ENCODE data around the gene OR4X2. TPM values are rescaled to one million over a fixed set of nuclear protein-coding genes. Genes with fewer than 3 reads are reported as not detected.

The OR4X2 gene
- total and polyA plus RNA-seq, 8 donors = not detected

DNA sequence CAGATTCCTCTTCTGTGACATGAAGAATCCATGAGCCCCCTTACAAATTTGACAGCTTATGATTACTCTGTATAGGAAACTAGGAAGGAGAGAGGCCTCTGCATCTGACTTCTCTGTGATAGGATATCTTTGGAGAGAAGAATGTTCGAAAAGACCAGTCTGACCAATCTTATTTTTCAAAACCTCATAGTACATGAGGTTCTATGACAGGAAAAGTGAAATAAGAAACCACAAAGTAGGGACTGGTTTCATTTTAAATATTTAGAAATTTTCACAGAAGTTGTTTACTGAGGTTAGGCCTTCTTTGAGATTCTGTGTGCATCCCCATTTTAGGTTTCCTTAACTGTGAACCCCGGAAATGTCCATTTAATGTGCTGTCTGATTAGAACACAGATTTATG lies 16.7 kb downstream of the OR4X2 start:
- Histone ChIP-seq H3K36me3 (no peaks in the 10 kb centered on the region), H3K4me3 (no peak overlapping the region), H3K9me3 (no peaks in the 10 kb centered on the region), H3K4me1 (no peaks in the 10 kb centered on the region), H3K27me3 (no peaks in the 10 kb centered on the region), H3K27ac (no peak overlapping the region)
- intact Hi-C loops (cut with DNase I; ENCODE audit: low total_unique reads) = no loop called here
- WGBS, 5 donors = 75 to 90% (median 80%) methylated on average over 2 of the region's 2 CpGs
- no peak for DNase-seq
- TF ChIP-seq POLR2AphosphoS5 (IDR thresholded peaks at IDR 0.05) (no peak), EP300 (IDR thresholded peaks at IDR 0.05) (no peak), POLR2A (IDR thresholded peaks at IDR 0.05) (no peak)
- TF ChIP-seq, protein P1, sequence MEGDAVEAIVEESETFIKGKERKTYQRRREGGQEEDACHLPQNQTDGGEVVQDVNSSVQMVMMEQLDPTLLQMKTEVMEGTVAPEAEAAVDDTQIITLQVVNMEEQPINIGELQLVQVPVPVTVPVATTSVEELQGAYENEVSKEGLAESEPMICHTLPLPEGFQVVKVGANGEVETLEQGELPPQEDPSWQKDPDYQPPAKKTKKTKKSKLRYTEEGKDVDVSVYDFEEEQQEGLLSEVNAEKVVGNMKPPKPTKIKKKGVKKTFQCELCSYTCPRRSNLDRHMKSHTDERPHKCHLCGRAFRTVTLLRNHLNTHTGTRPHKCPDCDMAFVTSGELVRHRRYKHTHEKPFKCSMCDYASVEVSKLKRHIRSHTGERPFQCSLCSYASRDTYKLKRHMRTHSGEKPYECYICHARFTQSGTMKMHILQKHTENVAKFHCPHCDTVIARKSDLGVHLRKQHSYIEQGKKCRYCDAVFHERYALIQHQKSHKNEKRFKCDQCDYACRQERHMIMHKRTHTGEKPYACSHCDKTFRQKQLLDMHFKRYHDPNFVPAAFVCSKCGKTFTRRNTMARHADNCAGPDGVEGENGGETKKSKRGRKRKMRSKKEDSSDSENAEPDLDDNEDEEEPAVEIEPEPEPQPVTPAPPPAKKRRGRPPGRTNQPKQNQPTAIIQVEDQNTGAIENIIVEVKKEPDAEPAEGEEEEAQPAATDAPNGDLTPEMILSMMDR (IDR thresholded peaks at IDR 0.05) = no peak

DNA sequence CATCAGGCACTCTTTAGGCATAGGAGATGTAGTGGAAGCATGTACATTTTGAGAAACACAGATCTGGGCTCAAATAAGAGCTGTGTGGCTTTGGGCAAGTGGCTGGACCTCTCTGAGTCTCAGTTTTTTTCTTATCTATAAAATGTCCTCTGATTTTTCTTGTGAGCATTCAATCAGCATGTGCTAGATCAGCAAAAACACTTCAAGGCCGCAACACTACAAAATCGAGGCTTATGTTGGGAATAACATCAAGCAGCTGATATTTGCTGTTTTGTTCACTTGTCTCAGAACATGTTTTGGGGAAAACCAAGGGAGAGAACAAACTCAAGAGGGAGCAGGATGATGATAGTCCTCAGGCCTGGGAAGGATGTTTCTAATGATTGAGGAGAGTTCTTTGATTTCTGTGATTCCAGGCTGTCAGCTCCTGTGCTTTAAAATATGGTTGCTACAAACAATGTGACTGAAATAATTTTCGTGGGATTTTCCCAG lies 18.6 kb downstream of the OR4X2 start, which contains the start of gene OR4X1:
TSS of gene OR4X1 (plus strand) at position 439 of the 489 bp plus-strand sequence. CDS start at position 439, 0 bp downstream.
- Histone ChIP-seq H3K9me3 (no peaks in the 10 kb centered on the region), H3K4me3 (no peak within 1 kb of the TSS), H3K4me1 (no peaks in the 10 kb centered on the region), H3K36me3 (no peaks in the 10 kb centered on the region), H3K27me3 (no peaks in the 10 kb centered on the region), H3K27ac (no peak within 1 kb of the TSS)
- no peak for TF ChIP-seq POLR2A (IDR thresholded peaks at IDR 0.05)
- DNase-seq = no peak
- intact Hi-C loops (cut with DNase I; ENCODE audit: low total_unique reads) = no loop called here
- WGBS, 5 donors = 24 to 39% (median 32%) methylated on average over 3 of the region's 3 CpGs

DNA sequence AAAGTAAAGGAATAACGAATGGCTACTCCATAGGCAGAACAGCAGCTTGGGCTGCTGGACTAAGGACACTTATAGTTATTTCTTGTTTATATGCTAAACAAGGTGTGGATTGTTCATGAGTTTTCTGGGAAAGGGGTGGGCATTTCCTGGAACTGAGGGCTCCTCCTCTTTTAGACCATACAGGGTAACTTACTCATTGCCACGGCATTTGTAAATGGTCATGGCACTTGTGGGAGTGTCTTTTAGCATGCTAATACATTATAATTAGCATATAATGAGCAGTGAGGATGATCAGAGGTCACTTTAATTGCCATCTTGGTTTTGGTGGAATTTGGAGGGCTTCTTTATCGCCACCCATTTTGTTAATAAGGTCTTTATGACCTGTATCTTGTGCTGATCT lies 25.7 kb downstream of the OR4X2 start:
- H3K27ac ChIP-seq = no peak overlapping the region
- TF ChIP-seq POLR2AphosphoS5 (IDR thresholded peaks at IDR 0.05) = no peak
- TF ChIP-seq POLR2A (IDR thresholded peaks at IDR 0.05) = no peak
- TF ChIP-seq, protein P1 (IDR thresholded peaks at IDR 0.05) = no peak
- no peak for TF ChIP-seq EP300 (IDR thresholded peaks at IDR 0.05)
- intact Hi-C loops (cut with DNase I; ENCODE audit: low total_unique reads) = no loop called here
- DNase-seq = no peak
- no peak overlapping the region for H3K4me3 ChIP-seq
- no peaks in the 10 kb centered on the region for H3K9me3 ChIP-seq
- H3K4me1 ChIP-seq = no peaks in the 10 kb centered on the region
- WGBS, 5 donors = 64 to 75% (median 67%) methylated on average over 3 of the region's 3 CpGs
- H3K27me3 ChIP-seq = no peaks in the 10 kb centered on the region
- no peaks in the 10 kb centered on the region for H3K36me3 ChIP-seq

DNA sequence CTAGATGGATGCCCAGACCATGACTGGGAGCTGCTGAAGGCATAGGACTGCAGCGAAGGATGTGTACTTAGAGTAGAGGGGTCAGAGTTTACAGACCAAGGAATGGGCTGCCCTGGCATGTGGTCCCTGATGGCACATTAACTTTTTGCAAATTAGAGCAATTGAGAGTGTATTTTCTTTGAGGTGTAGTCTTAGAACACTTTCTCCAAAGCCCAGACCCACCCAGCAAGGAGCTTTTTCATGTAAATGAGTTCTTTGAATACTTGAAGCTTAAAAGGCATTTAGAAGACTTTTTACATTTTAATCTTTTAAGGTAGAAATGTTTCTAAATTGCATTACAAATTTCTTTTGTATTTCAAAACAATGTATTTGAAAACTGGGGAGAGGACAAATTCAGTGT lies 27.7 kb downstream of the OR4X2 start:
- no peaks in the 10 kb centered on the region for H3K36me3 ChIP-seq
- intact Hi-C loops (cut with DNase I; ENCODE audit: low total_unique reads) = no loop called here
- H3K27me3 ChIP-seq = no peaks in the 10 kb centered on the region
- no peak for DNase-seq
- no peaks in the 10 kb centered on the region for H3K4me1 ChIP-seq
- H3K27ac ChIP-seq = no peak overlapping the region
- H3K4me3 ChIP-seq = no peak overlapping the region
- TF ChIP-seq POLR2A (IDR thresholded peaks at IDR 0.05) (no peak), EP300 (IDR thresholded peaks at IDR 0.05) (no peak), POLR2AphosphoS5 (IDR thresholded peaks at IDR 0.05) (no peak)
- TF ChIP-seq, protein P1 (IDR thresholded peaks at IDR 0.05) = no peak
- 7 to 37% (median 26%) methylated on average over 1 of the region's 1 CpG for whole genome bisulfite sequencing, 5 donors
- H3K9me3 ChIP-seq = no peaks in the 10 kb centered on the region

Other genes with a start within 250 kb of the OR4X2 start
- not detected for gene OR4B1, start 28.3 kb upstream of the OR4X2 start, total RNA-seq
- gene OR4B1, start 28.3 kb upstream of the OR4X2 start, polyA plus RNA-seq = not detected
- gene OR4X1, start 18.8 kb downstream of the OR4X2 start, total RNA-seq = not detected
- gene OR4X1, start 18.8 kb downstream of the OR4X2 start, polyA plus RNA-seq = not detected
- gene OR4S1, start 61.1 kb downstream of the OR4X2 start, total RNA-seq = not detected
- gene OR4S1, start 61.1 kb downstream of the OR4X2 start, polyA plus RNA-seq = not detected
- not detected for gene OR4C3, start 79.8 kb downstream of the OR4X2 start, total RNA-seq
- not detected for gene OR4C3, start 79.8 kb downstream of the OR4X2 start, polyA plus RNA-seq
- gene OR4C5, start 121.4 kb downstream of the OR4X2 start, total RNA-seq = not detected
- not detected for gene OR4C5, start 121.4 kb downstream of the OR4X2 start, polyA plus RNA-seq
- not detected for gene OR4A47, start 243.7 kb downstream of the OR4X2 start, total RNA-seq
- not detected for gene OR4A47, start 243.7 kb downstream of the OR4X2 start, polyA plus RNA-seq